ENCODE measurements around the gene CD82.

CD82 gene

DNA sequence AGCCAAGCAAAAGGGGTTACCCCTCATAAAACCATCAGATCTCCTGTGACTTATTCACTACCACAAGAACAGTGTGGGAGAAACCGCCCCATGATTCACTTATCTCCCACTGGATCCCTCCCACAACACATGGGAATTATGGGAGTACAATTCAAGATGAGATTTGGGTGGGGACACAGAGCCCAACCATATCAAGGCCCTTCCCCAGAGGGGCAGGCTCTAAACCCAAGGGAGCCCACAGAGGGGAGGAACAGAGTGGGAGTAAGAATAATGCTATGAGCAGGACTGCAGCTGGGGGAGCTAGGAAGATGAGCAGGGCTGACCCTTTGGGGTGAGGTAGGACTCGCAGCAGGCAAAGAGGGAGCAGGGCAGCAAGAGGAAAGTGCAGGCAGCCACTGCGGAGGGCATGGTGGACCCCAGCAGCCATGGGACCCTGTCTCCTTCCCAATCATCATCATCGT lies 59.3 kb downstream of the CD82 start:
- Histone ChIP-seq H3K36me3 (ENCODE audit: insufficient read depth, low read length) (no peaks in the 10 kb centered on the region; the same call in 1 of the 2 replicates), H3K4me1 (ENCODE audit: insufficient read depth, low read length) (0 out of 2 replicates have a peak, but pooled peaks cover 6% of the 10 kb centered on the region), H3K9me3 (ENCODE audit: control insufficient read depth, insufficient read depth, low read length) (no peaks in the 10 kb centered on the region), H3K9ac (ENCODE audit: low read depth, low read length) (no peak overlapping the region)

GRCh38 chr11:44625759-44626523 lies 60.5 kb downstream of the CD82 start:
- Histone ChIP-seq H3K9me3 (ENCODE audit: control insufficient read depth, insufficient read depth, low read length) (no peaks in the 10 kb centered on the region), H3K36me3 (ENCODE audit: insufficient read depth, low read length) (no peaks in the 10 kb centered on the region; the same call in 1 of the 2 replicates), H3K9ac (ENCODE audit: low read depth, low read length) (no peak overlapping the region), H3K4me1 (ENCODE audit: insufficient read depth, low read length) (0 out of 2 replicates have a peak, but pooled peaks cover 6% of the 10 kb centered on the region)

- H3K36me3 ChIP-seq (ENCODE audit: insufficient read depth, low read length), result no peaks in the 10 kb centered on the region; the same call in 1 of the 2 replicates
- 0 out of 2 replicates have a peak, but pooled peaks cover 6% of the 10 kb centered on the region for H3K4me1 ChIP-seq (ENCODE audit: insufficient read depth, low read length)
- H3K9me3 ChIP-seq (ENCODE audit: control insufficient read depth, insufficient read depth, low read length), result no peaks in the 10 kb centered on the region
- H3K9ac ChIP-seq (ENCODE audit: low read depth, low read length), result no peak overlapping the region
Measured at GRCh38 chr11:44626645-44627044, 61.2 kb downstream of the CD82 start.

GRCh38 chr11:44627165-44627789 lies 61.8 kb downstream of the CD82 start:
- 0 out of 2 replicates have a peak, but pooled peaks cover 6% of the 10 kb centered on the region for H3K4me1 ChIP-seq (ENCODE audit: insufficient read depth, low read length)
- H3K36me3 ChIP-seq (ENCODE audit: insufficient read depth, low read length), result no peaks in the 10 kb centered on the region; the same call in 1 of the 2 replicates
- H3K9me3 ChIP-seq (ENCODE audit: control insufficient read depth, insufficient read depth, low read length), result no peaks in the 10 kb centered on the region
- no peak overlapping the region for H3K9ac ChIP-seq (ENCODE audit: low read depth, low read length)

DNA sequence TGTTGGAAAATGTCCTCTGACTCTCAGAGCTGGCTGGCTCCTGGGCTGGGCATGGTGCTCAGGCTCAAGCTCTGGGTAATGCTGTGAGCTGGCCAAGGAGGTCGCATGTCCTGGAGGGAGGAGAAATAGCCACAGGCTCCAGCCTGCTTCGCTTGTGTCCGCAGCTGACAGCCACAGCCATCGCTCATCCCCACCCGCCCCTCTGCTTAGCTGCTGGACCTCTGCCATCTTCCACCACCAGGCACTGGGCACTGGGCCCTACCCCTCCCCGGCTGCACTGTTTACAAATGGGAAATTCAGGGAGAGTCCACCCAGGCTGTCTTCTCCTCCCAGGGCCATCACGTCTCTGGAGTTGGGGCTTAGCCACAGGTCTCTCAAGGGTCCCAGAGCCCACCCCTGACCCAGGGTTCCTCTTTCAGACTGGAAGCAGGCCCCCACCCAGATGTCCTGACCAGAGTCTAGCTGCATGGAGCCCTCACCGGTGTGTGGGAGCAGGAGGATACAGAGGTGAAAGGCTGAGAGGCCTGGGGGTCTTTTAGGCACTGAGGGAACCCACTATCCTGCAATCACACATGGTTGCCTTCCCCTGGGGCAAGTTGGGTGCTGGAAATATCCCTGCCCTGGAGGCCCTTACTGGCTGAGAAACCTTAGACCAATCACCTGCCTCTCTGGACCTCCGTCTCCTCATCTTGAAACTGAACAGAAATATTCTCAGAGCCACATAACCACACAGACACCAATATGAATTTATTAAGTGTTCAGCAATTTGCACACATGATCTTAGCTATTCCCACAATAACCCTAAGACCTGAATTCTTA lies 62.7 kb downstream of the CD82 start:
- Histone ChIP-seq H3K4me1 (ENCODE audit: insufficient read depth, low read length) (0 out of 2 replicates have a peak, but pooled peaks cover 5% of the 10 kb centered on the region), H3K36me3 (ENCODE audit: insufficient read depth, low read length) (no peaks in the 10 kb centered on the region; the same call in 1 of the 2 replicates), H3K9me3 (ENCODE audit: control insufficient read depth, insufficient read depth, low read length) (no peaks in the 10 kb centered on the region), H3K9ac (ENCODE audit: low read depth, low read length) (no peak overlapping the region)

DNA sequence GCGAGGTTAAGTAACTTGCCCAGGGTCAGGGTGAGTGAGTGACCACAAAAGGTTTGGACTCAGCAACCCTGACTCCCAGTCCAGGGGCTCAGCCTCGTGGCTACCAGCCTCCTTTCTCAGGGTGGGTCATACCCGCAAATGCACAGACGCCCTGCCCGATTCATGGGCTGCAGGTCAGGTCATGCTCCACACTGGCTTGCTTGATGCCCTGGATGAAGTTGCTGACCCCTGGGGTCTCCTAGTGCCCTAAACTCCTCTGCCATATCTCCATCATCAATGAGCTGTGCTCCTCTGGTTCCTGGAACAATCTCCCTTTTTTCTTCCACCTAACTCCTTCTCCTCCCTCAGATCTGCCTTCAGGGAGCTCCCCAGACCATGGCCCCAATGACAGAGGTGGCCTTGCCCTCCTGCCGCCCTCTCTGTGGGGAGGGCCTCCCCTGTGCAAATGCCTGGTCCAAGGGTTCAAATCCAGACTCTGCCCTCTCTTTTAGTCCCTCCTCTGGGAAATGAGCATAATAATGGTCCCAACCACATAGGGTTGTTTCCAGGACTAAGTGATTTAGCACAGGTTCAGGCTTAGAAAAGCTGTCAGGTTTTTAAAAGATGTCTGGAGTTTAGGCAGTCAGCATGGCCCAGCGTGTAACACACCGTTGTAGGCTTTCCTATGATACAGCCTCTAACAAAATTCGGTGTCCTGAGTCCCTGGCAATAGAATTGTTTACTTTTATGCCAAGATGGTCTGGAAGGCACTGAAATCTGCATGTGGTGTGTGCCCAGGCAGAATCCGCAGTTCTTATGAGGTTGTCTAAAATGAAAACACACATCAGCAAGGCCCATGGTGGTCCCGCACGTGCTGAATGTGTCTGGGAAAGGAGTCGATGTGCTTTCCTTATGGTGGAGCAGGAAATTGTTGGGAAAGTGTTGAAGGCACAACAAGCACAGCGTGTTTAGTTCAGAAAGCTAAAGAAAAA lies 63.6 kb downstream of the CD82 start:
- Histone ChIP-seq H3K9me3 (ENCODE audit: control insufficient read depth, insufficient read depth, low read length) (peaks cover 6% of the 10 kb centered on the region; the same call in 1 of the 2 replicates), H3K36me3 (ENCODE audit: insufficient read depth, low read length) (no peaks in the 10 kb centered on the region; the same call in 1 of the 2 replicates), H3K9ac (ENCODE audit: low read depth, low read length) (no peak overlapping the region), H3K4me1 (ENCODE audit: insufficient read depth, low read length) (no peaks in the 10 kb centered on the region)

- Histone ChIP-seq H3K36me3 (ENCODE audit: insufficient read depth, low read length) (no peaks in the 10 kb centered on the region; the same call in 1 of the 2 replicates), H3K9me3 (ENCODE audit: control insufficient read depth, insufficient read depth, low read length) (peaks cover 9% of the 10 kb centered on the region), H3K4me1 (ENCODE audit: insufficient read depth, low read length) (0 out of 2 replicates have a peak, but pooled peaks cover under 1% of the 10 kb centered on the region), H3K9ac (ENCODE audit: low read depth, low read length) (no peak overlapping the region)
Measured at GRCh38 chr11:44629732-44630345, 64.4 kb downstream of the CD82 start.

- Histone ChIP-seq H3K9ac (ENCODE audit: low read depth, low read length) (no peak overlapping the region), H3K4me1 (ENCODE audit: insufficient read depth, low read length) (0 out of 2 replicates have a peak, but pooled peaks cover 5% of the 10 kb centered on the region), H3K36me3 (ENCODE audit: insufficient read depth, low read length) (no peaks in the 10 kb centered on the region; the same call in 1 of the 2 replicates), H3K9me3 (ENCODE audit: control insufficient read depth, insufficient read depth, low read length) (peaks cover 9% of the 10 kb centered on the region)
Measured at GRCh38 chr11:44630511-44631210, 65.2 kb downstream of the CD82 start.

GRCh38 chr11:44631831-44632230 lies 66.4 kb downstream of the CD82 start:
- Histone ChIP-seq H3K9me3 (ENCODE audit: control insufficient read depth, insufficient read depth, low read length) (peaks cover 9% of the 10 kb centered on the region), H3K4me1 (ENCODE audit: insufficient read depth, low read length) (0 out of 2 replicates have a peak, but pooled peaks cover 5% of the 10 kb centered on the region), H3K36me3 (ENCODE audit: insufficient read depth, low read length) (no peaks in the 10 kb centered on the region; the same call in 1 of the 2 replicates), H3K9ac (ENCODE audit: low read depth, low read length) (no peak overlapping the region)

DNA sequence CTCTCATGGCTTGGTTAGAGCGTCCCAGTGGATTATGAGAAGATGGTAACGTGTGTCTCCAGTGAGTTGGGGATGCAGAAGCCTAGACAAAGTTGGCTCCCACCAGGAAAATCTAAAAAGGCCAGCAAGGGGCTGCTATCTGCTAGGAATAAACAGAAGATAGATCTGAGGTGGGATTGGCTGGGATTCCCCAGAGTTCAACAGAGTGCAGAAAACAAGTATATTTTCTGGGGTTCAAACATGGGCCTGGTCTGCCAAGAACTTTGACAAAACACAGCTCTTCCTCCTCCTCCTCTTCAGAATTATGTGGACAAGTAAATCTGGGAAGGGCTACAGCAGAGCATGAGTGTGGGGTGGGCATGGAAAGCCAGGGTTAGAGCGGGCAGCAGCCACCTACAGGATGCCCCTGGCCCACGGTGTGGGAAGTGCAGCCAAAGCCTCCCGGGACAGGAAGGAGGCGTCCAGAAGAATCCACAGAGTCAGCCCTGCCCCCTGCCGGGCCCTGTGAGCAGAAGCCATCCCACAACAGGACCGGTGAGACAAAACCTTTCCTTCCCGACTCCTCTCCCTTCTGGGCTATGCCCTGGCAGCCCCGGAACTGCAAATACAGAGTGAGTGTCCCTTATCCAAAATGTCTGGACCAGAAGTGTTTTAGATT lies 67.1 kb downstream of the CD82 start:
- Histone ChIP-seq H3K9me3 (ENCODE audit: control insufficient read depth, insufficient read depth, low read length) (peaks cover 9% of the 10 kb centered on the region), H3K36me3 (ENCODE audit: insufficient read depth, low read length) (no peaks in the 10 kb centered on the region; the same call in 1 of the 2 replicates), H3K4me1 (ENCODE audit: insufficient read depth, low read length) (0 out of 2 replicates have a peak, but pooled peaks cover 5% of the 10 kb centered on the region), H3K9ac (ENCODE audit: low read depth, low read length) (no peak overlapping the region)

GRCh38 chr11:44633641-44634040 lies 68.2 kb downstream of the CD82 start:
- H3K36me3 ChIP-seq (ENCODE audit: insufficient read depth, low read length), result no peaks in the 10 kb centered on the region; the same call in 1 of the 2 replicates
- H3K9me3 ChIP-seq (ENCODE audit: control insufficient read depth, insufficient read depth, low read length), result peaks cover 9% of the 10 kb centered on the region
- no peak overlapping the region for H3K9ac ChIP-seq (ENCODE audit: low read depth, low read length)
- 0 out of 2 replicates have a peak, but pooled peaks cover 5% of the 10 kb centered on the region for H3K4me1 ChIP-seq (ENCODE audit: insufficient read depth, low read length)
